HG03460 (cell line): ENCODE data around the gene NSF.
"Not testable (repeated sequence)": the region's sequence is repeated elsewhere in the genome, so short reads cannot be mapped to it uniquely, and the experiment has no call there.

Source experiments
- ATAC-seq: cut with Tn5 transposase; IDR thresholded peaks from one replicate; pipeline ENCODE4 v1.9.1; 2021; ENCODE audit not compliant: unreplicated experiment

The NSF gene

DNA sequence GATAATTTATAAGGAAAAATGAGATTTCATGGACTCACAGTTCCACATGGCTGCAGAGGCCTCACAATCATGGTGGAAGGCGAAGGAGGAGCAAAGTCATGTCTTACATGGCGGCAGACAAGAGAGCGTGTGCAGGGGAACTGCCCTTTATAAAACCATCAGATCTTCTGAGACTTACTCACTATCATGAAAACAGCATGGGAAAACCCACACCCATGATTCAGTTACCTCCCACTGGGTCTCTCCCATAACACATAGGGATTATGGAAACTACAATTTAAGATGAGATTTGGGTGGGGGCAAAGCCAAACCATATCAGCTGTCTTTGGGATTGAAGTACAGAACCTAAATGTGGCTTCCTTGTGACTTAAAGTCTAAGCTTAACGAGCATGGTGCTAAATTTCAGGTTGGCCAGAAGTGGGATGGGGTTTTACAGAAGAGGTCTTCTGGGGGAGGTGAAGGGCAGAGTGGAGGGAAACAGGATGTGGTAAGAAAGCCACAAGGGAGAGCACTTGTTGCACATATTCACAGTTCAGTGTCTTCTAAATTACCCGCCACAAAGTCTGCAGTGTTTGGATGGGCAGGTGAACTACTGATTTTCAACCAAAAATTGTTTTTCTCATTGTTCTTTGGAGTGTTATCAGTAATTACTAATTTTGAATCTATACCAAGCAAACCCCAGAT, 38.4 kb downstream of the NSF start:
- ATAC-seq, result not testable (repeated sequence)

DNA sequence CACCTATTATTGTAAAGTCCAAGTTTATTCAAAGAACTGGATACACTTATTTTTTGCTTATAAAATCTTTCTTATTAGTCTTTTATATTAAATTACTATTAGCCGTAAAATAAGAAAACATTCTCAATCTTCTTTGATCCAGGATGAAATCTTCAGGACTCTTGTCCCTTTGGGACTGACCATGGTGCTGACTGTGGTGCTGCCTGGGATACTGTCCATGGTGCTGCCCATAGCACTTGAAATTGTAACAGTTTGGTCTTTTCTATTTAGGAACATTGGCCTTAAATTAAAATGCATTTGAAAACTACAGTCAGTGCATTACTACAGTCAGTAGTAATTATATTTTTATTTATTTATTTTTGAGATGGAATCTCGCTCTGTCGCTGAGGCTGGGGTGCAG, 41.7 kb downstream of the NSF start:
- not testable (repeated sequence) for ATAC-seq

DNA sequence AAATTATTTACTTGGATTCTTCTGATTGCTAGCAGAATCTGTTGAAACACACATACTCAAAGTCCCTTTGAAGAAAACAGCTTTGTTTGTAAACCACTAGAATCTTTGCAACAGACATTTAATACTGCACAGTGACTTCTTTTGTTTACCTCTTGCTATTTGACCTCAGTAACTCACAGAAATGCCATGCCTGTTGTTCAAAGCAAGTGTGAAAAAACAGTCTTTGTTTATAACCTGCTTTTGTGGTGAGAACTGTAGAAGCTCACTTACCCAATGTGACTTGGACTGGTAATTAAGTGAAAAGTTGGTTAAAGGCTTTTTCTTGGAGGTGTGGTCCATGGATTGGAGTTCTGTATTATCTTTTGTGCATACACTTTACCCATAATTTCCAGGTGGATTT, 44.4 kb downstream of the NSF start:
- ATAC-seq, result not testable (repeated sequence)

DNA sequence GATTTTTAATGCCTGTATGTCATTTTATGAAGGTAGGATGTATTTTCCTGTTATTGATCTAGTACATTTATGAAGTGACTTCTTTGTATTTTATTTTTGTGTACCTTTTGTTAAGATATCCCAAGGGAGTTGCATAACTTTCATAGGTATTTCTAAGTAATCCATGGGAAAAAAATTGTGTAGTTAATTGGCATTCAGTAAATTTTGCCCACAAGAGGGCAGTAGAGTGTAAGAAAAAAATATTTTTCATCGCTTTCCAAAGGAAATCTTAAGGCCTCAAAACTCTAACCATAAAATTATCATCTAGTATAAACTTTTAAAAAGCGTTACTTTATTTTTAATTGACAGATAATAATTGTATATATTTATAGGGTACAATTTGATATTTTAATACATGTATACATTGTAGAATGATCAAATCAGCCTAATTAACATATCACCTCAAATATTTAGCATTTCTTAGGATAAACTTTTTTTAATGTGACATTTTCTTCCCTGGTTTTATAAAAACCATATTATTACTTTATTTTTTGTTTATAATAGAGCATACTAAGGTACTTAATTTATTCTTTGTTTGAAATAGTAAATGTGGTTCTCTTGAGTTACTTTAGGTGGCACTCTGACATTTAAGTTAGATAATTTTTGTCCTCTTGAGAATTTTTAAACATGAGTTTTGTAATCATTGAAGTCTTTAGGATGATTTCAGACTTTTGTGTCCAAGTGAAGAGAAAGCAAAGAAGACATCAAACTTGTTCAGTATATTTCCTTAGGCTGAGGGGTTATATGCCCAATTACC, 51.6 kb downstream of the NSF start:
- ATAC-seq, result not testable (repeated sequence)

DNA sequence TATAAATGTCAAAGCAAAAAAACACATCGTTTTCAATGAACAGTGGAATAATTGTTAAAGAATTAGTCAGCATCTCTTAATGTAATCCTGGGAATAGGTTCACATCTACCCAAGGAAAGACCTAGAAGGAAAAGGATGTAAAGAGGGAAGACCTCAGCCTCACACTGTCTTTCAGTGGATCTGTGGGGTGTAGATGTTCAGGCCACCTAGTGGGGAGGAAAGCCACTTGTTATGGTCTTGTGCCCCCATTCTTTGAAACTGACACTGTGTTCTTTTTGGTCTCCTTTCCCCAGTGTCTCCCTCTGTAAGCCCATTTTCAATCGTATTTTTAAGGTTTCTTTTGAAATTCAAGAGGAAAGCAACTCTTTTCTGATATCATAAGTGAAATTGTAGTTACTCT, 56.8 kb downstream of the NSF start:
- not testable (repeated sequence) for ATAC-seq

DNA sequence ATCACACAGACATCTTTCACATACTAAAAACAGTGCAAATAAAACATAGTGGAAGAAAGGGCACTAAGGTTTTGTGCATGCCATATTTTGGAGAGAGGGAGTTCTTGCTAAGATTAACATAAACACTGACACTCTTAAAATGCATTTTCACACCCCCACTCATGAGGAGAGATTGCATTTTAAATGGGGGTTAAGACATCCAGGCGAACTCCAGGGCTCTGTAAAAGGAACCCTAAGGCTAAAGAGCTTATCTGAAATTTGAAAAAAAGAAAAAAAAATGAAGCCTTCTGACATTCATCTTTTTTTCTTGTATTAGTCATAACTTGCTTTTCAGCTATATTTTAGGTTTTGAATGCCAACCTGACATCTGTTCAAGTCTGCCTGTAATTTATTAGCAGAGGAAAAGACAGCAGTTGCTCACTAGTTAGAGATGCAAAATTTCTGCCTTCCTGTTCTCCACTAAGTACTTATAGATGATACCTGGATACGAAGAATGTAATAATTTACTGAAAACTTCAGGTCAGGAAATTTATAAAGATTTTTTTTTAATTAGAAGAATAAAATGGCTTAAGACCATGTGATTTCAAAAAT, 57.3 kb downstream of the NSF start:
- ATAC-seq, result not testable (repeated sequence)

DNA sequence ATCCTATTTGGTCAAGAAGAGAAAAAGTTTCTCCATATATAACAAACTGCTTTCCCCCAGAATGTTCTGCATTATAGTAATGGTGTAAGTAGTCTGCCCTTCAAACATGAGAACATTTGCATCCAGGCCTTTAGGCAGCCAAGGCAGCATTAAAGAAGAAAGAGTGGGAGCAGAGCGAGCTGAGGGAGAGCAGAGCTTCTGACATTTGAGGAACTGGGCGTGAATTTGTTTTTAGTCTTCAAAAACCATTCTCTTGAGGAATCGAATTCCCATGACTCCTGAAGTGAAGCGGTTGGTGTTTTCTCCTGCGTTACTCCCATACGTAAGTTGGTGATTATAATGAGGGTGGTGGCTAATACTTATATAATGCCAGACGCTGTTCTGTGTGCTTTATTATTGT, 58.8 kb downstream of the NSF start:
- not testable (repeated sequence) for ATAC-seq

DNA sequence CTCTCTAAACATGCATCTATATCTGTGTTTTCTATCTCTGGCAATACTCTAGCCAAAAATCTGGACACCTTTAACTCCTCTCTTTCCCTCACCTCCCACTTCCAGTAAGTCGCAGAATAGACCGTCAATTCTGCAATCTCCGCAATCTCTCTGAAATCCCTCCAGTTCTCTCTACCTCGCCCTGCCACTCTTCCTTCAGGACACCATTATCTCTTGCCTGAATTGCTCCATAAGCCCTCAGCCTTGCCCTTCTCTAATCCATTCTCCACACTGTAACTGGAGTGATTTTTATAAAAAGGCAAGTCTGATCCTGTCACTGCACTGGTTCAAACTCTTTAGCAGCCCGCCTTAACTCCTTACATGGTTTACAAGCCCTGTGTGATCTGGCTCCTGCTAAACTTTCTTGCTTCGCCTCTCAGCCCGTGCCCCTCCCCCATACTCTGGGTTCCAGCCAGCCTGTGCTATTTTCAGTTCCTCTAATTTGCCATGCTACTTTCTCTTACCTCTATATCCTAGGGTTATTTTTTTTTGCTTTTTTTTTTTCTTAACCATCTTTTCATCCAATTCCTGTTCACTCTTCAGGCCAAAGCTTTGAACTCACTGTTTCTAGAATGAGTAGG, 61.7 kb downstream of the NSF start:
- not testable (repeated sequence) for ATAC-seq

DNA sequence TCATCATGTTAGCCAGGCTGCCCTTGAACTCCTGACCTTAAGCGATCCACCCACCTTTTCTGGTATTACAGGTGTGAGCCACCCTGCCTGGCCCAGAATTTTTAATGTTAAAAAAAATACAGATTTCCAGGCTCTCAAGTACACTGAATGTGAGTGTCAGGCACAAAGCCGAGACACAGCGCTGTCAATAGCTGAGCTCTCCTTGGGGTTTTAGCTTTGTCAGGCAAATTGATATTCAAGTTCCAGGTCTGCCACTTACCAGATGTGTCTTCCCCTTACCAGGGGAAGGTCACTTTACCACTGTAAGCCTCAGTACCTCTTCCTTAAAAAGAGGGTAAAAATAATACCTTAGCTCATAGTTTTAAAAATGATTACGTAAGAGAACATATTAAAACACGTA, 67.8 kb downstream of the NSF start:
- ATAC-seq, result not testable (repeated sequence)

DNA sequence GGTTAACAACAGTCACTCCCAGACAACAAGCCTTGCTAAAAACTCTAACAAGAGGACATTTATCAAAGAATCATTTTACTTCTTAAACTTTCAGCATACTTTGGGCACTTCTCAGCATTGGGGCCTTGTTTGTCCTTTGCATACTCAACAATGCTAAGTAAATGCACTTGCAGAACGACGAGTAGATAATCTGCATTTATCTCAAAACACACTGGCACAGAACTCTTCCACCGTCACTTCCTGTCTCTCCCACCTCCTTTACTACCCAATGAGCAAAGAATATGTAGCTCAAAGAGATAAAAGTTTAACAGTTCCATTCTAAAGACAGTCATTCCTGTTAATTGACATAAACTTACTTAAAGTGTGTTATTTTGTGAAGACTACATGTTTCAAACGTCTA, 69.2 kb downstream of the NSF start:
- not testable (repeated sequence) for ATAC-seq

DNA sequence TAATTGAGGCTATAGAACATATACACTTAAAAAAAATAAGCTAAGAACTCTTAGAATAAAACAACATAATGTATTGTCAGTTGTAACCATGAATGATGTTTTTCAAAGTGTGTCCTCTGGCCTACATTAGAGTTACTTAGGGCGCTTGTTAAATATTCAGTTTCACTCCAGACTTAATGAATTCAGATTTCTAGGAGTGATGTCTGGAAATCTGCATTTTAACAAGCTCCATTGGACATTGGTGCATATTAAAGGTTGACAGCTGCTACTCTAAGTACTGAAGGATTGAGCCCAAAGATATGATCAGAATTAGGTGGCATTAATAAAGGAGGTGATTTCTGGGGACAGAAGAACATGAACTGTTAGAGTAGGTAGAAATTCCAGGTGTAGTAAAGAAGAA, 72.7 kb downstream of the NSF start:
- not testable (repeated sequence) for ATAC-seq

DNA sequence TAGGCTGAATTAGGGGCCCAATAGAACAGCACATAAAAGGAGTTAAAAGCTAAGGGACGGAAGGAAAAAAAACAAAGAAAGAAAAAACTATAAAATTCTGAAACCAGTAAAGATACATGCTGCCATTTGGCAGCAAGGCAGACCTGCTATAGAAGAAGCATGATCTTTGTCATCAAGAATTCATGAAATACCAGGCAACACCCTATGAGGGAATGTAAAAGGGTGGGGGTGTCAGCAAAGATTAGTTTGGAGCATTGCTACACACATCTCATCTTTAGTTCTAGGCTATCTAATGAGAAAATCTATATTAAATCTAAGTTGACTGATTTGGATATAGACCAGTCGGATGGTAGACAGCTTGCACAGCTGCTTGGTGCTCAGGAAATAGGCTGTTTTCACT, 73.1 kb downstream of the NSF start:
- not testable (repeated sequence) for ATAC-seq

DNA sequence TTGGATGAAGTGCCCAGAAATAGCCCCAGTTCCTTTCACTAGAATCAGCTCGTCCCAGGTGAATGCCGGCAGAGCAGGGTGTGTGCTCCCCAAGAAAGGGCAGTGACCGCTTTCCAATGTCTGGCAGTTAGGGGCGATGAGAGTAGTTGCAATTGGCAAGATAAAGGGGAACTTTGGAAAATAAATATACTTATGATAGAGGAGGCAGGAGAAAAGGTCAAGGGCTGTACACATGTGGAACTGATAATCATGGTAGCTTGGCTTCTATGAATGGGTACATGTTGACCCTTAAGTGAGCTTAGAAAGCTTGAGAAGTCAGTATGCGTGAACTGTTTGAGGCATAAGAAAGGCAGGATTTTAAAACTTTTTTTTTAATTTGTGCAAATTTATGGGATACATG, 75.5 kb downstream of the NSF start:
- ATAC-seq, result not testable (repeated sequence)

DNA sequence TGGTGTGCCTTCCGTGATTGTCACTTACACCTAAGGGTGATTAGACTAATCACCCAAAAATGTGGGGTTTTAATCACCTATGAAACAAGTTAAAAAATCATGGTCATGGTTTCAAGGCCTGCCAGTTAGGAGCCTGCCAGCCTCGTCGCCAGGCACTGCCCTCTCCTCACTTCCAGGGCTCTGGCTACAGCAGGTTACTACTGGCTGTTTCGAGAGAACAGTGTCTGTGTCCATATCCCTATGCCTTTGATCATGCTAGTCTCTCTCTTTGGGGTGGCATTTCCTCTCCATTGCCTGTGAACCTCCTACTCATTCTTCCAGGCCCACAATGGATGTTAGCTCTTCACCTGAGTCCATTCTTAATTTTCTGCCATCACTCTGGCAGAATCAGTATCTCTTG, 80.3 kb downstream of the NSF start:
- ATAC-seq, result not testable (repeated sequence)

DNA sequence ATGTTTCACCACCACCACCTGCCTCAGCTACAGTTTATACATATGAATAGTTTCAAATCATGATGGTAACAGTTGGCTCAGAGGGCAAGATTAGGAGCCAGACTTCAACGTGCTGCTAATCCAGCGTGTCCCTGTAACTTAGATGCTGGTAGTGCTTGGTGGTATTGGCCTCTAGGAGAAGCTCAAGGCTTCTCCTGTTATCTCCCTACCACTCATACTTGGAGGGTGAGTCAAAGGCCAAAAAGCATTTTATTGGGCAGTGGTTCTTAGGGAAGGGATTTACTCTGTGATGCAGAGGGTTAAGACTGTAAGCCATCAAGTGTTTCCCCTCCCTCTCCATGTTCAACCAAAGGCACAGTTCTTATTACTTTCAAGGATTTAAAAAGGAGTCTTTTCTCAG, 82.3 kb downstream of the NSF start:
- ATAC-seq, result not testable (repeated sequence)

DNA sequence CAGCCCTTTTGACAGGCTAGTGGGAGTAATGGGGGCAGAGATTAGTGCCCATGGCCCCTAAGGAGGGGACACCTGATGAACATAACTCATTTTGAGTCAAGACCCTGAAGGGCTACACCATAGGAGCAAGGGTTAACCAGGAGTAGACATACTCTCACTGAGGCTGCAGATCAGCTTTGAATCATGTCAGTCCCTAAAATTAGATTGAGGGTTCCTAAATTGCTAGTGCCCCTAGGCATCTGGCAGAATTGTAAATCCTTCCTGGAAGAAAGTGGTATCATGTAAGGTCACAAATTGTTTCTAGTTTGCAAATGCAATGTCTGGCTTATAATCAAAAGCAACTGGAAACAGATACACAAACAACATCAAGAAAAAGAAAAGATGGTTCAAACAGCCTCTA, 87.3 kb downstream of the NSF start:
- not testable (repeated sequence) for ATAC-seq

DNA sequence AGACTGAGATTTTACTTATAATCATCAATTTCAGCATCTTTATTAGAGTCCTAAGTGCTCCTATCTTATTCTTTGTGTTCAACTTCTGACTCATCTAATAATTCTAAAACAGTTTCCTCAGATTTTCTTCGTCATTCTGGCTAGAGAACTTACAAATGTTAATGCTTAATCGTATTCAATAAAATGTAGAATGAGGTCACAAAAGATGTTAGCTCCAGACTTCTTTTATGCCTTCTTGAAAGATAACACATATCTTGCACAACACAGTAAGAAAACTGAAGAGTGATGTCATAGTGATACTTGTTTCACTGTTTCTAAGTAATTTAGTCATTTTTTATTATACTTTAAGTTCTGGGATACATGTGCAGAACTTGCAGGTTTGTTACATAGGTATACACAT, 93.2 kb downstream of the NSF start:
- not testable (repeated sequence) for ATAC-seq

DNA sequence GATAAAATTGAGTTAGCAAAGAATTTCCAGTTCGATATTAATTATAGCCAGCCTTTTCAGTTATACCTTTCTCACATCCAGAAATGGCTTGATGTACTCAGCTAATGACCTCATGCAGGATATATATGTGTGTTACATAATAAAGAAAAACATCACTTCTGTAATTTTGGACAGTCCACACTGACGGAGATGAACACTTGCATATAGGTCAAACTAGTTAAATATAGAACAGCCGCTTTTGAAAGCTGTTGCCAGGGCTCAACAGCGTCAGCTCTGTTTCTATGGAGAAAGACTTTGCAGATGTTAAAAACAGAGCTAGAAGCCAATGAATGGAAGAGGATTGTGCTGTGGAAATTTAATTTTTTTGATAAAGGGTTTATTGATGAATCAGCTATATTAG, 94.8 kb downstream of the NSF start:
- not testable (repeated sequence) for ATAC-seq

DNA sequence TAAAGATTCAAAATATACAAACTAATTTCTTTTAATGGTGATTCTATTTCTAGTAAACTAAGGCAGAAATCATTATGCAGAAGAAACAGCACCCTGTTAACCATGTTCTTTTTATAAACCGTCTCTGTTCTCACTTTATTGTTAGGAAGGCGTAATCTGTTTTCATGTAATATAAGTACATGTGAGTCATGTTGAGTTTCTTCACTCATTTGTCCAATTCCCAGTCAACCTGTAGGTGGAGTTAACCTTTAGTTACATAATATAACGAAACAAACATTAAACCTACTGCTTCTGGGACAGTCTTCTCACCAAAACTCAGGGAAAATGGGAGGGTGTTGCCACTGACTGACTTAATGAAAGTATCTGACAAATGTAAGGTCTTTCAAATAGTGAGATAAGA, 101.7 kb downstream of the NSF start:
- ATAC-seq, result not testable (repeated sequence)

DNA sequence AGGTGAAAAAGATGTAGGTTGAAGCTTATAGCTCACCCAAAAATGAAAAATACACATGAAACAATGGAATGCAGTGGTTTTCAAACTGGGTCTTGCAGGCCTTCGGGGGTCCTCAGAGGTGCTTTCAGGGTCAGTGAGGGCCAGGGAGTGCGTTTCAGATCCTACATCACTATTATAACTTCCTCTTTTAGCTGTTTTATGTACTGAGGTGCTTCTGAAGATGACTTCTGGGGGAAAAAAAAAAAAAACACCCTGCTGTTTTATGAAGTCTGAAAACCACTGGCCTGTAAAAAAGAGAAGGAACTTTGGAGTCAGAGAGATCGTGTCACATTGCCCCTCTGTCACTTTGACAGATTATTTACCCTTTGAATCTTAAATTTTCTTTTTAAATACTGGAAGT, 102.8 kb downstream of the NSF start:
- not testable (repeated sequence) for ATAC-seq

DNA sequence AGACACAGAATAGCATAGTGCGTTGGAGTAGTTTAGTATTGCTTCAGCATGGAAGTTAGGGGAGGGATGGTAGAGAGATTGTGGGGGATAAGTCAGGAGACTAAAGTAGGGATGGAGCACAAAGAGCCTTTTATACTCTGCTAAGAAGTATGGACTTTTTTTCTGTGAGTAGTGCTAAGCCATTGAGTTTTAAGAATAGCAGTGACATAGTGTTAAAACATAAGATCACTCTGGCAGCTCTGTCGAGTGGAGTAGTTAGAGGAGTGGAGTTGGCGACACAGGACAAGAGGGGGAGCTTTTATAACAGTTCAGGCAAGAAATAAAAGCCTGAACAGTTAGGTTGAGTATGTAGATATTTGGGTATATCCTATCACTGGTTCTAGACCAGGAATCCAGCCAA, 106.1 kb downstream of the NSF start:
- ATAC-seq, result not testable (repeated sequence)
